BJ (cell line): ENCODE measurements around the gene LIN7C. TPM values are rescaled to one million over a fixed set of nuclear protein-coding genes. Genes with fewer than 3 reads are reported as not detected.

Source experiments
- CTCF ChIA-PET: fragments of 350-600 bp; formaldehyde crosslinking; extraction: SDS; loops from one replicate; lab custom pipeline; 2021; ENCODE audit warnings: antibody characterized with exemption, inconsistent platforms; lab: Yijun Ruan, JAX
- POLR2A ChIA-PET: fragments of 300-600 bp; sonication (Branson Sonifier 250); formaldehyde crosslinking; extraction: SDS; loops from one replicate; lab custom pipeline; 2021; ENCODE audit warnings: antibody characterized with exemption; lab: Charles Lee
- DNase-seq: peaks from one replicate; pipeline ENCODE4 v3.0.0-alpha.2; 2011; ENCODE audit warnings: low read depth
- H3K27me3 ChIP-seq: 2 replicates; pipeline ENCODE4 v1.6.0; 2011; ENCODE audit warnings: low read length; ENCODE audit not compliant: control insufficient read depth, insufficient read depth
- H3K36me3 ChIP-seq: 2 replicates; pipeline ENCODE4 v1.5.1; 2011; ENCODE audit warnings: low read length; ENCODE audit not compliant: control insufficient read depth, insufficient read depth
- H3K4me3 ChIP-seq: 2 replicates; pipeline ENCODE4 v1.5.1; 2011; ENCODE audit warnings: low read depth, mild to moderate bottlenecking, control low read depth, low read length
- CTCF ChIP-seq: IDR thresholded peaks from 2 replicates; pipeline ENCODE4 v1.5.1; 2011; ENCODE audit warnings: low read depth, mild to moderate bottlenecking, control low read depth, inconsistent platforms, low read length, moderate library complexity; ENCODE audit not compliant: insufficient read depth
- polyA plus RNA-seq: library from polyadenylated mRNA; depleted of rRNA; stranded (reverse); fragments of >200 nt; gene quantifications from 2 replicates; pipeline ENCODE4 v1.2.3, GENCODE V29; 2011

The LIN7C gene
- polyA plus RNA-seq, 1 experiment, result 5.8 TPM

DNA sequence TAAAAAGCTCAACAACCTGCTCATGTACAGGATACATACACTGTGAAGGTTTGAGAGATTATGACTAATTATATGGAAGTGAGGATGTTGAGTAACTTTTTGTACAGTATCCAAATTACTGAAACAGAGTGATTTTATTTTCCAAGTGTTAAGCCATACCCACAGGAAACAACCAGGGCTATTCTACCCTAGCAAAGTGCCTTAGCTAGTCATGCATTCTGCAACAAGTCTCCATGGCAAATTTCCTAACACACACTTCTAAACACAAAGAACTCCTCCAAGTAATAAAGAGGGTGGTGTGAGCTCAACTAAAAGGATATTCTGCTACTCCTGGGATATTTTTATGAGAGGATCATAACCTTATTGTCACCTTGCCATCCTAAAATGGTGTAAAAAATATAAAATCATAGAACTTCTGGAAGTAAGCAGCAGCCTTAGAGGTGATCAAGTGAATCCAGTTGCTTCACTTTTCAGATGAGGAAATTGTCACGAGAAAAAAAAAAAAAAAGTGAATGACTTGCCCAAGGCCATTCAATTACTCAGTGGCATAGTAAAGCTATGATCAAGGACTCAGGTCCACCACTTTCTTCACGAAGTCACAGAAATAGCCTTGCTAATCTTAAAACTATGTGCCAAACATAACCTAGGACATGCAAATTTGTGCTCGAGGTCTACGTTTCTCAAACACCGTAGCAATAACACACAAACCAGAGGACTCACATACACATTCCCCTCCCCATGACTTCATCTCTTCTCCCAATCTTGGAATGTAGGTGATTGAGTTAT is 38.2 kb downstream of the LIN7C start:
- DNase-seq, result peak; percentile 51
- no peak for TF ChIP-seq CTCF

GRCh38 chr11:27467181-27467913 is 39.2 kb downstream of the LIN7C start:
- no peaks in the 10 kb centered on the region for H3K36me3 ChIP-seq
- no peak for TF ChIP-seq CTCF
- ChIA-PET POLR2A (no interaction called here), CTCF (interaction anchor here (0.9 kb wide), 1 partner anchor 105 kb away, joined by 3 read pairs; the partner anchor contains the start of gene CCDC34)
- H3K4me3 ChIP-seq, result no peak overlapping the region
- no peak for DNase-seq
- no peaks in the 10 kb centered on the region for H3K27me3 ChIP-seq

More for the DNA sequence above, 38.2 kb downstream of the LIN7C start:
- CTCF ChIA-PET, result interaction anchor here (0.7 to 0.9 kb wide), 2 partner anchors 106 to 111 kb away, joined by 3 to 4 read pairs; partner anchors contain the start of gene CCDC34
- Histone ChIP-seq H3K4me3 (no peak overlapping the region), H3K36me3 (no peaks in the 10 kb centered on the region), H3K27me3 (no peaks in the 10 kb centered on the region)
- POLR2A ChIA-PET, result no interaction called here

GRCh38 chr11:27466363-27466762 is 40.2 kb downstream of the LIN7C start:
- no peak for DNase-seq
- Histone ChIP-seq H3K36me3 (no peaks in the 10 kb centered on the region), H3K27me3 (no peaks in the 10 kb centered on the region), H3K4me3 (no peak overlapping the region)
- ChIA-PET POLR2A (no interaction called here), CTCF (no interaction called here)
- no peak for TF ChIP-seq CTCF

GRCh38 chr11:27465629-27466028 is 40.9 kb downstream of the LIN7C start:
- POLR2A ChIA-PET, result no interaction called here
- DNase-seq, result no peak
- Histone ChIP-seq H3K36me3 (no peaks in the 10 kb centered on the region), H3K27me3 (no peaks in the 10 kb centered on the region), H3K4me3 (no peak overlapping the region)
- no peak for TF ChIP-seq CTCF
- CTCF ChIA-PET, result no interaction called here

DNA sequence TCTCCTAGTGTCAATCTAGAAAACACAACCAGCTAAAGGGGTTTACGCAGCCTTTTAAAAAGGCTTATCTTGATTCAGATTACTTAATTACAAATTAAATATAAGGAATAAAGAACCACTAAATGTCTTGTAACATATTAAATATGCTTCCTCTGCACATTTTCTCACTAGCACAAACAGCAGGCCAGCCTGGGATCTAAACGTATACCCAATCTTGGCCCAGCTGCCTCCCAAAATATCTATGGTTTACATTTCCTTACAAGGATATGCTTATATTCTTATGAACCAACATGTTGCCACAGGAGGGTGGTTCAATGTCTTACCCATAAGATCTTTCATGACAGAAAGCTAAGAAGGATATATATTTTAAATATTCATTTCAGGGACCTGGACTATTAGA is 41.7 kb downstream of the LIN7C start:
- ChIA-PET CTCF (interaction anchor here (0.7 to 1.4 kb wide), 2 partner anchors 21 to 22 kb away, joined by 3 to 4 read pairs; no protein-coding TSS in a partner anchor), POLR2A (no interaction called here)
- no peak overlapping the region for H3K4me3 ChIP-seq
- no peak for DNase-seq
- H3K27me3 ChIP-seq, result no peaks in the 10 kb centered on the region
- no peaks in the 10 kb centered on the region for H3K36me3 ChIP-seq
- TF ChIP-seq CTCF, result no peak
